Measurements from ENCODE around the gene PRPF39. TPM values are rescaled to one million over a fixed set of nuclear protein-coding genes. Genes with fewer than 3 reads are reported as not detected.

PRPF39 gene
- total and polyA plus RNA-seq, 2 of the 13 experiments (the other 11 are each of a cell fraction or from before 2014, with no cell fraction given), result 44.2 to 65.0 TPM

DNA sequence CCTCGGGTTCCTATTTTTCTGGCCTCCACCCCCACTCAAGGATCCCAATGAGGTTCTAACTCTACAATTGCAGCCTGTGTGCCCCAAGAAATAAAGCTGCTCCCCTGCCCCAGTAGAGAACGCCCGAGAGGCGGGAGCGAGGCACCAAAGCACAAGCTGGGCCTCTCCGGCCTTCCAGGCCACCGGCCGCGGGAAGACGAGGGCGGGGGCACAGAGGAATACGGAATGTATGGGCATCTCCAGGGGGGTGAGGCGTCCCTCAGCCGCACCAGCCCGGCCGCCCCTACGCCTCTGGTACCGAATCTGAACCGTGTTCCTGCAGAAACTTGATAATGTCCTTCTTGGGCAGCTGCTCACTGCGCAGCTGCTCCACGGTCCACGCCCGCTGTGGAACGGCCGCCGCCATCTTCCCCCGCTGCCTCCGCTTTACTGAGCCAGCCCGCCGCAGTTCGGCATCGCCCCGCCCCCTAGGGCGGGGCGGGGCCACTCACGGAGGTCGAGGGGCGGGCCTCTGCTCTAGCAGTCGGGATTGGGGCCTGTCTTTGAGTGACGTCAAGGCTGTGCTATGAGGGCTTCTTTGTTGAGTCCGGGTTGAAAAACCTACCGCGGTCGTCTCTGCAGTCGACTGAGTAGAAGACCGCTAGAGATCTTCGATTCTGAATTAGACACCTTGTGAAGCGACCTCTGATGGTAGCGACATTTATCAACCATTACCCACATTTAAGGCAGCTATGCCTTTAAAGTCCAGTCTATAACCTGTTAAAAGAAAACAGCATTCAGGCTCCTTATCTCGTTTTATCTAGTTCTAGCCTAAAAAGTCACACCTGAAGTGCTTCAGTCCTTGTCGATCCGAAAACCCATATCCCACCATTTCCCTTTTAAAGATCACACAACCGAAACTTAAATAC lies 50.4 kb downstream of the PRPF39 start, which contains the start of gene FKBP3 (continued):
- TF ChIP-seq, protein P1, sequence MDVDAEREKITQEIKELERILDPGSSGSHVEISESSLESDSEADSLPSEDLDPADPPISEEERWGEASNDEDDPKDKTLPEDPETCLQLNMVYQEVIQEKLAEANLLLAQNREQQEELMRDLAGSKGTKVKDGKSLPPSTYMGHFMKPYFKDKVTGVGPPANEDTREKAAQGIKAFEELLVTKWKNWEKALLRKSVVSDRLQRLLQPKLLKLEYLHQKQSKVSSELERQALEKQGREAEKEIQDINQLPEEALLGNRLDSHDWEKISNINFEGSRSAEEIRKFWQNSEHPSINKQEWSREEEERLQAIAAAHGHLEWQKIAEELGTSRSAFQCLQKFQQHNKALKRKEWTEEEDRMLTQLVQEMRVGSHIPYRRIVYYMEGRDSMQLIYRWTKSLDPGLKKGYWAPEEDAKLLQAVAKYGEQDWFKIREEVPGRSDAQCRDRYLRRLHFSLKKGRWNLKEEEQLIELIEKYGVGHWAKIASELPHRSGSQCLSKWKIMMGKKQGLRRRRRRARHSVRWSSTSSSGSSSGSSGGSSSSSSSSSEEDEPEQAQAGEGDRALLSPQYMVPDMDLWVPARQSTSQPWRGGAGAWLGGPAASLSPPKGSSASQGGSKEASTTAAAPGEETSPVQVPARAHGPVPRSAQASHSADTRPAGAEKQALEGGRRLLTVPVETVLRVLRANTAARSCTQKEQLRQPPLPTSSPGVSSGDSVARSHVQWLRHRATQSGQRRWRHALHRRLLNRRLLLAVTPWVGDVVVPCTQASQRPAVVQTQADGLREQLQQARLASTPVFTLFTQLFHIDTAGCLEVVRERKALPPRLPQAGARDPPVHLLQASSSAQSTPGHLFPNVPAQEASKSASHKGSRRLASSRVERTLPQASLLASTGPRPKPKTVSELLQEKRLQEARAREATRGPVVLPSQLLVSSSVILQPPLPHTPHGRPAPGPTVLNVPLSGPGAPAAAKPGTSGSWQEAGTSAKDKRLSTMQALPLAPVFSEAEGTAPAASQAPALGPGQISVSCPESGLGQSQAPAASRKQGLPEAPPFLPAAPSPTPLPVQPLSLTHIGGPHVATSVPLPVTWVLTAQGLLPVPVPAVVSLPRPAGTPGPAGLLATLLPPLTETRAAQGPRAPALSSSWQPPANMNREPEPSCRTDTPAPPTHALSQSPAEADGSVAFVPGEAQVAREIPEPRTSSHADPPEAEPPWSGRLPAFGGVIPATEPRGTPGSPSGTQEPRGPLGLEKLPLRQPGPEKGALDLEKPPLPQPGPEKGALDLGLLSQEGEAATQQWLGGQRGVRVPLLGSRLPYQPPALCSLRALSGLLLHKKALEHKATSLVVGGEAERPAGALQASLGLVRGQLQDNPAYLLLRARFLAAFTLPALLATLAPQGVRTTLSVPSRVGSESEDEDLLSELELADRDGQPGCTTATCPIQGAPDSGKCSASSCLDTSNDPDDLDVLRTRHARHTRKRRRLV (CRISPR knock-in tag; IDR thresholded peaks at IDR 0.05), result no peak; the same call in 1 of the 2 replicates
- TF ChIP-seq MLLT10 (CRISPR knock-in tag; IDR thresholded peaks at IDR 0.05) (no peak), PLRG1 (conservative IDR thresholded peaks at IDR 0.05) (no peak), FLYWCH1 (CRISPR knock-in tag; IDR thresholded peaks at IDR 0.05) (peak; percentile 76; the same call in 1 of the 2 replicates), ZNF644 (CRISPR knock-in tag; IDR thresholded peaks at IDR 0.05; ENCODE audit: low read depth) (no peak), ZNF883 (CRISPR knock-in tag; IDR thresholded peaks at IDR 0.05; ENCODE audit: not compliant biosample characterization) (peak; percentile 62), ZNF543 (CRISPR knock-in tag; IDR thresholded peaks at IDR 0.05) (peak; percentile 80), ZNF234 (CRISPR knock-in tag; conservative IDR thresholded peaks at IDR 0.05) (0 out of 2 replicates have a peak, but pooled peaks have one; percentile 44), ZNF224 (CRISPR knock-in tag; IDR thresholded peaks at IDR 0.05) (peak; percentile 85; the same call in 1 of the 2 replicates), BRCA1 (CRISPR knock-in tag; IDR thresholded peaks at IDR 0.05) (0 out of 2 replicates have a peak, but pooled peaks have one; percentile 43), SETDB1 (CRISPR knock-in tag; IDR thresholded peaks at IDR 0.05; ENCODE audit: borderline replicate concordance) (no peak), KLF11 (CRISPR knock-in tag; IDR thresholded peaks at IDR 0.05) (0 out of 2 replicates have a peak, but pooled peaks have one; percentile 13), CBFB (CRISPR knock-in tag; IDR thresholded peaks at IDR 0.05) (peak; percentile 35; the same call in 1 of the 2 replicates), ZNF589 (CRISPR knock-in tag; conservative IDR thresholded peaks at IDR 0.05) (no peak), PCBP2 (optimal IDR thresholded peaks at IDR 0.05; ENCODE audit: low read depth, low read length, poor library complexity, severe bottlenecking) (no peak)
- TF ChIP-seq, protein P2, sequence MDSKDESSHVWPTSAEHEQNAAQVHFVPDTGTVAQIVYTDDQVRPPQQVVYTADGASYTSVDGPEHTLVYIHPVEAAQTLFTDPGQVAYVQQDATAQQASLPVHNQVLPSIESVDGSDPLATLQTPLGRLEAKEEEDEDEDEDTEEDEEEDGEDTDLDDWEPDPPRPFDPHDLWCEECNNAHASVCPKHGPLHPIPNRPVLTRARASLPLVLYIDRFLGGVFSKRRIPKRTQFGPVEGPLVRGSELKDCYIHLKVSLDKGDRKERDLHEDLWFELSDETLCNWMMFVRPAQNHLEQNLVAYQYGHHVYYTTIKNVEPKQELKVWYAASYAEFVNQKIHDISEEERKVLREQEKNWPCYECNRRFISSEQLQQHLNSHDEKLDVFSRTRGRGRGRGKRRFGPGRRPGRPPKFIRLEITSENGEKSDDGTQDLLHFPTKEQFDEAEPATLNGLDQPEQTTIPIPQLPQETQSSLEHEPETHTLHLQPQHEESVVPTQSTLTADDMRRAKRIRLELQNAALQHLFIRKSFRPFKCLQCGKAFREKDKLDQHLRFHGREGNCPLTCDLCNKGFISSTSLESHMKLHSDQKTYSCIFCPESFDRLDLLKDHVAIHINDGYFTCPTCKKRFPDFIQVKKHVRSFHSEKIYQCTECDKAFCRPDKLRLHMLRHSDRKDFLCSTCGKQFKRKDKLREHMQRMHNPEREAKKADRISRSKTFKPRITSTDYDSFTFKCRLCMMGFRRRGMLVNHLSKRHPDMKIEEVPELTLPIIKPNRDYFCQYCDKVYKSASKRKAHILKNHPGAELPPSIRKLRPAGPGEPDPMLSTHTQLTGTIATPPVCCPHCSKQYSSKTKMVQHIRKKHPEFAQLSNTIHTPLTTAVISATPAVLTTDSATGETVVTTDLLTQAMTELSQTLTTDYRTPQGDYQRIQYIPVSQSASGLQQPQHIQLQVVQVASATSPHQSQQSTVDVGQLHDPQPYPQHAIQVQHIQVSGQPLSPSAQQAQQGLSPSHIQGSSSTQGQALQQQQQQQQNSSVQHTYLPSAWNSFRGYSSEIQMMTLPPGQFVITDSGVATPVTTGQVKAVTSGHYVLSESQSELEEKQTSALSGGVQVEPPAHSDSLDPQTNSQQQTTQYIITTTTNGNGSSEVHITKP (CRISPR knock-in tag; IDR thresholded peaks at IDR 0.05; ENCODE audit: low read depth), result peak; percentile 99
- TF ChIP-seq, protein P3, sequence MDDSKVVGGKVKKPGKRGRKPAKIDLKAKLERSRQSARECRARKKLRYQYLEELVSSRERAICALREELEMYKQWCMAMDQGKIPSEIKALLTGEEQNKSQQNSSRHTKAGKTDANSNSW (CRISPR knock-in tag; IDR thresholded peaks at IDR 0.05; ENCODE audit: borderline replicate concordance), result no peak
- TF ChIP-seq, protein P4, sequence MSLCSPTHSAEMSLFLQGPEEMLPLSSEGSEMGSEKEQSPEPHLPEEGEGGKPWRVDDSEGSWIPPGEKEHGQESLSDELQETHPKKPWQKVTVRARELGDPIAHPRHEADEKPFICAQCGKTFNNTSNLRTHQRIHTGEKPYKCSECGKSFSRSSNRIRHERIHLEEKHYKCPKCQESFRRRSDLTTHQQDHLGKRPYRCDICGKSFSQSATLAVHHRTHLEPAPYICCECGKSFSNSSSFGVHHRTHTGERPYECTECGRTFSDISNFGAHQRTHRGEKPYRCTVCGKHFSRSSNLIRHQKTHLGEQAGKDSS (CRISPR knock-in tag; IDR thresholded peaks at IDR 0.05; ENCODE audit: borderline replicate concordance, low read depth), result peak; percentile 91

Data from HepG2 (cell line).